Esophagus muscularis mucosa (tissue), 4 donors: ENCODE results near the gene ROBO1.

Source experiments
- EP300 ChIP-seq: sonication (generic); formaldehyde crosslinking; IDR thresholded peaks from one replicate; pipeline ENCODE4 v1.6.1; 2017; ENCODE audit warnings: antibody characterized with exemption
- POLR2A ChIP-seq: fragments of 450-650 bp; IDR thresholded peaks from one replicate; pipeline ENCODE4 v1.6.1; 2017; ENCODE audit warnings: antibody characterized with exemption, moderate library complexity, mild to moderate bottlenecking, low read depth
- POLR2AphosphoS5 ChIP-seq, 2 donors: sonication (generic); formaldehyde crosslinking; IDR thresholded peaks; one replicate each; pipeline ENCODE4 v1.6.1; 2017; ENCODE audit warnings: antibody characterized with exemption in 2 of 2
- TF ChIP-seq, protein P1 (sequence below), 3 experiments: fragments of 200-600 bp in 2 of 3; fragments of 450-650 bp in 1 of 3; sonication (generic) in 2 of 3; IDR thresholded peaks; one replicate each; pipeline ENCODE4 v1.5.1; 2017 to 2019; ENCODE audit warnings: antibody characterized with exemption in 3 of 3, mild to moderate bottlenecking in 2 of 3, moderate library complexity in 1 of 3

DNA sequence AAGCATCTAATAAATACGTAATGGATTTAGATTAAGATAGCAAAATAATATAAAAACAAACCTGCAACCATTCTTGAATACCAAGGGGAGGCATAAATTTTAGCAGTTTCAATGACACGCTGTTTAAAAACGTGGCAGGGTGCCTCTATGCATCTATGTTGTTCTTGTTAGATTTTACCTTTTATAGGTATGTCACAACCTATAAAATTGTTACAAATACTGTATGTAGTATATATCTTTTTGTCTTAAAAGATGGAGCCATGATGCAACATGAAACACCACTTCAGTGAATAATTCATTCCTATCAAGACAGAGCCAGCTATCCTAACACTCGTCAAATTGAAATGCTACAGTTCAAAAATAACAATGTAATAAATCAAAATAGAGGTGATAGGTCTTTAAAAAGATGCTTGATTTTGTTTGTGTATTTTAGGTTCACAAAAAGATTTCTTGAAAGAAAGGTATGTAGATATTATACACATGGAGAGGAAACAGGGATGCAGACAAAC, 1059.2 kb downstream of the ROBO1 start:
- TF ChIP-seq, protein P1, sequence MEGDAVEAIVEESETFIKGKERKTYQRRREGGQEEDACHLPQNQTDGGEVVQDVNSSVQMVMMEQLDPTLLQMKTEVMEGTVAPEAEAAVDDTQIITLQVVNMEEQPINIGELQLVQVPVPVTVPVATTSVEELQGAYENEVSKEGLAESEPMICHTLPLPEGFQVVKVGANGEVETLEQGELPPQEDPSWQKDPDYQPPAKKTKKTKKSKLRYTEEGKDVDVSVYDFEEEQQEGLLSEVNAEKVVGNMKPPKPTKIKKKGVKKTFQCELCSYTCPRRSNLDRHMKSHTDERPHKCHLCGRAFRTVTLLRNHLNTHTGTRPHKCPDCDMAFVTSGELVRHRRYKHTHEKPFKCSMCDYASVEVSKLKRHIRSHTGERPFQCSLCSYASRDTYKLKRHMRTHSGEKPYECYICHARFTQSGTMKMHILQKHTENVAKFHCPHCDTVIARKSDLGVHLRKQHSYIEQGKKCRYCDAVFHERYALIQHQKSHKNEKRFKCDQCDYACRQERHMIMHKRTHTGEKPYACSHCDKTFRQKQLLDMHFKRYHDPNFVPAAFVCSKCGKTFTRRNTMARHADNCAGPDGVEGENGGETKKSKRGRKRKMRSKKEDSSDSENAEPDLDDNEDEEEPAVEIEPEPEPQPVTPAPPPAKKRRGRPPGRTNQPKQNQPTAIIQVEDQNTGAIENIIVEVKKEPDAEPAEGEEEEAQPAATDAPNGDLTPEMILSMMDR (IDR thresholded peaks at IDR 0.05), result no peak
- no peak for TF ChIP-seq POLR2A
- no peak for TF ChIP-seq POLR2AphosphoS5 (IDR thresholded peaks at IDR 0.05)
- no peak for TF ChIP-seq EP300
